NCI-H526 (cell line): ENCODE results near the gene DYSF.
"Not testable (repeated sequence)": the region's sequence is repeated elsewhere in the genome, so short reads cannot be mapped to it uniquely, and the experiment has no call there.

ENCODE experiments used
- DNase-seq, 2 experiments: peaks; one replicate each; lab custom pipeline; 2025; lab: John Stamatoyannopoulos, UW

The DYSF gene

DNA sequence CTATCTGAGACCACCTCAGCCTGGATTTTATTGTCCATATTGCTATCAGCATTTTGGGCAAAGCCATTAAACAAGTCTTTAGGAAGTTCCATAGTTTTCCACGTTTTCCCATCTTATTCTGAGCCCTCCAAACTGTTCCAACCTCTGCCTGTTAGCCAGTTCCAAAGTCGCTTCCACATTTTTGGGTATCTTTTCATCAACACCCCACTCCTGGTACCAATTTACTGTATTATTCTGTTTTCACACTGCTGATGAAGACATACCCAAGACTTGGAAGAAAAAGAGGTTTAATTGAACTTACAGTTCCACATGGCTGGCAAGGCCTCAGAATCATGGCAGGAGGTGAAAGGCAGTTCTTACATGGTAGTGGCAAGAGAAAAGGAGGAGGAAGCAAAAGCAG is 204.9 kb downstream of the DYSF start:
- not testable (repeated sequence) for DNase-seq

GRCh38 chr2:71658771-71659170 is 205.4 kb downstream of the DYSF start:
- DNase-seq = no peak

GRCh38 chr2:71659868-71660518 is 206.6 kb downstream of the DYSF start:
- DNase-seq = no peak

- DNase-seq = no peak
Measured at GRCh38 chr2:71661782-71662181, 208.4 kb downstream of the DYSF start.

DNA sequence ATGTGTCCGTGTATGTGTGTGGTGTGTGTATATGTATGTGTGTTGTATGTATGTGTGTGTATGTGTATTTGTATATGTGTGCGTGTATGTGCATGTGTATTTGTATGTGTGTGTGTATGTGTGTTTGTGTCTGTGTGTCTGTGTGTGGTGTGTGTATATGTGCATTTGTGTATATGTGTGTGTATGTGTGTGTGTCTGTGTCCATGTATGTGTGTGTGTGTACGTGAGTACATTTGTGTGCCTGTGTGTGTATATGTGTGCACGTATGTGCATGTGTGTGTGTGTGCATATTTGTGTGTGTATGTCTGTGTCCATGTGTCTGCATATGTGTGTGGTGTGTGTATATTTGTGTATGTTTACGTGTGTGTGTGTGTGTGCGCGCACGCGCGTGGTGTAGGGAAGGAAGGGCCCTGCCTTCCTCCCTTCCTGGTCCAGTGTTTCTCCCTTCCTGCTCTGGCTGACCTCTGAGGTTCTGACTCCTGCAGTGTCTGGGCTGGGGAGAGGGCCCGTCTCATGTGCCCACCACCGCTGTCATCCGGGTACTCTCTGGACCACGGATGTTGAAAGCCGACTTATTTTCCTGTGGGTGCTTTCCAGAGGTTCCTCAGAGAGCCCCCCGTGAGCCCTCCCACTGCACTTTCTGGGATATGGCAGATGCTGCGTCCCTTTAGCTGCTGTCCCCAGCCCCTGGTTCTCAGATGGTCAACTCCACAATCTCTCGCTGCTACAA is 209.5 kb downstream of the DYSF start:
- DNase-seq = no peak

DNA sequence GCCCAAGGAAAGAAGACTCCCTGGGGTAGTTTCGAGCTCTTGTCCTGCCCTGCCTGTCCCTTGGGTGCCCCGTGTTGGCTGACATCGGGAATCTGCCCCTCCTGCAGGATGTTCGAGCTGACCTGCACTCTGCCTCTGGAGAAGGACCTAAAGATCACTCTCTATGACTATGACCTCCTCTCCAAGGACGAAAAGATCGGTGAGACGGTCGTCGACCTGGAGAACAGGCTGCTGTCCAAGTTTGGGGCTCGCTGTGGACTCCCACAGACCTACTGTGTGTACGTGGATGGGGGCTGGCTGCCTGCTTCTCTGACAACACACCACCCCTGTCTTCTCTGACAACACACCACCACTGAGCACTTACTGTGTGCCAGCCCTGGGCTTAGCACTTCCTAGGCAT is 210.8 kb downstream of the DYSF start:
- DNase-seq = no peak

GRCh38 chr2:71665168-71666093 is 212.1 kb downstream of the DYSF start:
- DNase-seq = no peak

- DNase-seq = no peak
Measured at GRCh38 chr2:71666094-71666474, 212.7 kb downstream of the DYSF start.

- no peak for DNase-seq
Measured at GRCh38 chr2:71667256-71668182, 214.2 kb downstream of the DYSF start.

DNA sequence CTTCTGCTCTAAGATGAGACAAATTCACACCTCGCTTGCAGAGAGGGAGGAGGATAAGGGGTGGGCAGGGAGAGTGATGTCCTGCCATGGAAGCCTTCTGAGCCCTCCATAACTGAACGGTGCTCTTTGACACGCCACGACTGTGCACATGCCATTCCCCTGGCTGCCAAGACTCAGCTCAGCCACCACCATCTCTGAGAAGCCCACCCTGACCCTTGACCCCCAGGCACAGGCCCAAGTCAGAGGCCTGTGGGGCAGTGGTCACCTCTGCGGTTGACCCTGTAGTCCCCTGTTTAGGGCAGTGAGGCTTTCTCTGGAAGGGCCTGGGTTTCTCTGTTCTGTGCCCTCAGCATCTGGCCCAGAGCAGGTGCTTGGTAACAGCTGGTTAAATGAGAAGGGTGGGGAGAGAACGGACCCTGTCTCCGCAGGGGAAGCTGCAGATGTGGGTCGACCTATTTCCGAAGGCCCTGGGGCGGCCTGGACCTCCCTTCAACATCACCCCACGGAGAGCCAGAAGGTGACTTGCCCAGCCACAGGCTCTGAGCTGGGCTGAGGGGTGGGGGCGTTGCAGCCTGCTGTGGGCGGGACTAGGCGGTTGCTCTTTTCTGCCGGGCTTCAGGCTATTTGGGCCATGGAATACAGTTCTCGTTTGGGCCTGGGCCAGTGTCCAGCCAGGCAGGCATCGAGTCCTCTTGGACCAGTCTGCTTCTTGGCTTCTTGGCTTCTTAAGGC is 215.1 kb downstream of the DYSF start:
- no peak for DNase-seq

DNA sequence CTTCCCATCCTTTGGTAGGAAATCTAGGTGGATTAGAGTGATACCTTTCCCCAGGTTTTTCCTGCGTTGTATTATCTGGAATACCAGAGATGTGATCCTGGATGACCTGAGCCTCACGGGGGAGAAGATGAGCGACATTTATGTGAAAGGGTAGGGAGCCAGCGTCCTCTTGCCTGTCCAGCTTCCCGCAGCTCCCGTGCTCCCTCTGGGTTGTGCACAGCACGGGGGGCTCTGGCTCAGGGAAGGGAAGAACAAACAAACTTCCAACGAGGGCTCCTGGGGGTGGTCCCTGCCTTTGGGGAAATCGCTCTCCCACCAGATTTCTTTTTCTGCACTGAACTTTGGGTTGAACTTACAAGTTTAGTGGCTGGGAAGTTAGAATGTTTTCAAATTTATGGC is 215.7 kb downstream of the DYSF start:
- DNase-seq = no peak

DNA sequence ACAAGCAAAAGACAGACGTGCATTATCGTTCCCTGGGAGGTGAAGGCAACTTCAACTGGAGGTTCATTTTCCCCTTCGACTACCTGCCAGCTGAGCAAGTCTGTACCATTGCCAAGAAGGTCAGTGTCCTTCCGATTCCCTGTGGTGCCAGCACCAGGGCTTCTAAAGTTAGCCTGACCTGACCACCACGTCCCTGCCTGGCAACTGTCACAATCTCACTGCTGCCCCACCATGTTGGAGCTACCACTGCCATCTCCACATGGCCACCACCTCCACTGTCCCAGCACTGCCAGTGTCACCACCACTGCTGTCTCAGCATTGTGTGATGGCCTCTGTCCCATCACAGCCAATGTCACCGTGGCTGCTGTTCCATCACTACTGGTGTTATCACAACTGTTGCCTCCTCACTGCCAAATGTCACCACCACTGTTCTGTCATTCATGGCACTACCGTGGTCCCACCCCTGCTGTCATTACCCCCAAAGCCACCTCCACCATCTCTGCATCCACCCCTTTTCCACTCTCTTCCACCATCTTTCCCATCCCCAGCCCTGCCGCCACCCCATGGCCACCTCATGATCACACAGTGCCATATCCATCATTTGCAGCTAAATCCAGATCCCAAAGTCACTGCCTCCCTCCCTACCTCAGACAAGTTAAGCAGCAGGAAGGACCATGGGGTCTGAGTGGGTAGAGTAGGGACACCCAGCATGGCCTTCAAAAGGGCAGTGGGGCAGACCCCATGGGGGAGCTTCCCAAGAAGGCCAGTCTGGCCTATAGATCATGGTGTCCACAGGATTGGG is 216.5 kb downstream of the DYSF start:
- DNase-seq = no peak

DNA sequence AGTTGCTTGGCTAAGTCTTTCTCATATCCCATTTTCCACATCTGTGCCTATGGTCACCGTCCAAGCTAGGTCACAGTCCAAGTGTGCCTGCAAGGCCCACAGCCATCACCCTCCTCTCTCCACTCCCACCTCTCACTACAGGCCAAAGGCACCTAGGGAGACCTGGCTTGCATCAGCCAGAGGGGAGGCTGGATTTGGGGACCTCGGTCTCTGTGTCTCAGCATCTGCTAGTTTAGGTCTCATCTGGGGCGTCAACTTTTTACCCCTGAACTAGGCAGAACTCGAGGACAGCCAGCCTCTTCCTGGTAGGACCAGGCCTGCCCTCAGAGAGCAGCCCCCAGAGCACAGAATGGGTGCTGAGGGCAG is 217.1 kb downstream of the DYSF start:
- DNase-seq = no peak

GRCh38 chr2:71671203-71671854 is 218.0 kb downstream of the DYSF start:
- DNase-seq = no peak

GRCh38 chr2:71671895-71672825 is 218.8 kb downstream of the DYSF start:
- DNase-seq = peak in 1 of 2 experiments; percentile 8

GRCh38 chr2:71672826-71673795 is 219.8 kb downstream of the DYSF start:
- no peak for DNase-seq

GRCh38 chr2:71674158-71674851 is 220.9 kb downstream of the DYSF start:
- no peak for DNase-seq
